GM10266 (cell line): ENCODE results near the gene SWI5.
A peak's percentile ranks its signal among the peaks of the same experiment; 100 is the strongest.

Experiments used
- DNase-seq: peaks from one replicate; pipeline ENCODE4 v3.0.0; 2012; ENCODE audit errors: extremely low spot score
- TF ChIP-seq, protein P1 (sequence below): IDR thresholded peaks from 2 replicates; pipeline ENCODE4 v1.5.1; 2012; ENCODE audit warnings: mild to moderate bottlenecking, low read depth; ENCODE audit not compliant: control insufficient read depth, insufficient read depth; ENCODE audit errors: missing control alignments

SWI5 gene

DNA sequence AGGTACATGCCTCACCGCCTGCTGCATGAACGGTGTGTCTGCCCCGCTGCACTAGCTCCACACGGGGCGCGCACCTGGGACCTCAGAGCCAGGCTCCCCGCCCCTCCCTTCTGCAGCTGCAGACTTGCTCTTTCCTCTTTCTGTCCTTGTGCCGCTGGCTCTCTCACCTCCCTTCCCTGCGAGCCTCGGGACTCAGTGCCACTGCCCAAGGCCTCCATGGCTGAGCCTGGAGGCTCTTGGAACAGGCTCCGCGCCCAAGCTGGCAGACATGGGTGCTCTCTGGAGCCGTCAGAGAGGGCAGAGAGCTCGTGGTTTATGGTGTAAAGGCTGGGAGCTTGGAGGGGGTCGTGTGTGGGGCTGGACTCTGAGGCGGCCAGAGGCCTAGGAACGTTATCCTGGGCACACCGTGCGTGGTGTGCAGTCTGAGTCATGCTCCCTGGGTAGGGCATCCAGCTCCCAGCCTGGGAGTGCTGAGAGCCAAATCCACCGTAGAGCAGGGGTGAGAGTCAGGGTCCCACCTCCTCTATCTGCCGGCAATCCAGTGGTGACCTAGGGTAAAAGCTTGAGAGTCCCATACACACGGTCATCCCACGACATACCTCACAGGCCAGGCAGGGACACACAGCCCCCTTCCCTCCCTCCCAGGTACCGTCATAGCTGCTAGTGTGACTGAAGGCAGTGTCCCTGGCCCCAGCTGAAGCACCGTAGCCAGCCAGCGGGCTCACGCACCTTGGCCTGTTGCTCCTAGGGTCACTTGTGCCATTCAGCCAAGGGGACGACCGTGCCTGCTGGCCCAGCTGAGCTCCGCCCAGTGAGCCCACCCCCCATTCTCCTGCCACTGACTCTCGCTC is 22.7 kb upstream of the SWI5 start:
- DNase-seq: no peak
- TF ChIP-seq, protein P1, sequence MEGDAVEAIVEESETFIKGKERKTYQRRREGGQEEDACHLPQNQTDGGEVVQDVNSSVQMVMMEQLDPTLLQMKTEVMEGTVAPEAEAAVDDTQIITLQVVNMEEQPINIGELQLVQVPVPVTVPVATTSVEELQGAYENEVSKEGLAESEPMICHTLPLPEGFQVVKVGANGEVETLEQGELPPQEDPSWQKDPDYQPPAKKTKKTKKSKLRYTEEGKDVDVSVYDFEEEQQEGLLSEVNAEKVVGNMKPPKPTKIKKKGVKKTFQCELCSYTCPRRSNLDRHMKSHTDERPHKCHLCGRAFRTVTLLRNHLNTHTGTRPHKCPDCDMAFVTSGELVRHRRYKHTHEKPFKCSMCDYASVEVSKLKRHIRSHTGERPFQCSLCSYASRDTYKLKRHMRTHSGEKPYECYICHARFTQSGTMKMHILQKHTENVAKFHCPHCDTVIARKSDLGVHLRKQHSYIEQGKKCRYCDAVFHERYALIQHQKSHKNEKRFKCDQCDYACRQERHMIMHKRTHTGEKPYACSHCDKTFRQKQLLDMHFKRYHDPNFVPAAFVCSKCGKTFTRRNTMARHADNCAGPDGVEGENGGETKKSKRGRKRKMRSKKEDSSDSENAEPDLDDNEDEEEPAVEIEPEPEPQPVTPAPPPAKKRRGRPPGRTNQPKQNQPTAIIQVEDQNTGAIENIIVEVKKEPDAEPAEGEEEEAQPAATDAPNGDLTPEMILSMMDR: no peak

DNA sequence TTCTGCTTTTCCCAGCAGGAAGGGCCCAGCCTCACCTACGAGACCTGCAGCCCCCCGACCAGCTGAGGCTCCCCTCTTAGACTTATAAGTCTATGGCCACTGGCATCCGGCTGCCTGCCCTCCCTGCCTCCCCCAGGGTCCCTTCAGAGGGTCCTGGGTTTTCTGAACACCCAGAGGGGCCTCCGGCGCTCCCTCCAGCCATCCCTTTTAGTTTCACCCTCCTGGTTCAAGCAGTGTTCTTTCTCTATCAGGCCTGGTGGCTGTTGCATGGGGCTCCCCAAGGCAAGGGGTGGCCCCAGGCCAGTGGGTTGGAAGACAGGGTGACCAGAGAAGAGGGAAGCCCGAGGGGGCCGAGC is 22.1 kb upstream of the SWI5 start:
- DNase-seq: no peak
- TF ChIP-seq, protein P1: no peak

DNA sequence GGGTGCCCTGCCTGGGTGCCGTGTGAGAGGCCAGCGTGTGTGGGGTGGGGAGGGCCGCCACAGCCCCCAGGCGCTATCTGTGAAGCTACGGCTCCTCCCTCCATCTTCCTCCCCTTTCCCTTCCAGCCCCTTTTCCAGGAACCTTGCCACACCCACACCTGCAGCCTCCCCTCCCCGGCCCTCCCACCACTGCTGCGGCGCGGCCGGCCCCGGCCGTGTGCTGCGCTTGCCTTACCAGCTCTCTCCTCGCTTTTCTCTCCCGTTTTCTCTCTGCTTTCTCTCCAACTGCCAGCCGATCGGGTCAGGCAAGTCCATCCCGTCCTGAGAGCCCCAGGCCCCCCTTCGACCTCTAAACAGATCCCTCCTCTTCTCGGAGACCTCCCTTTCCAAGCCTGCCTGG is 21.7 kb upstream of the SWI5 start:
- TF ChIP-seq, protein P1: no peak
- DNase-seq: no peak

DNA sequence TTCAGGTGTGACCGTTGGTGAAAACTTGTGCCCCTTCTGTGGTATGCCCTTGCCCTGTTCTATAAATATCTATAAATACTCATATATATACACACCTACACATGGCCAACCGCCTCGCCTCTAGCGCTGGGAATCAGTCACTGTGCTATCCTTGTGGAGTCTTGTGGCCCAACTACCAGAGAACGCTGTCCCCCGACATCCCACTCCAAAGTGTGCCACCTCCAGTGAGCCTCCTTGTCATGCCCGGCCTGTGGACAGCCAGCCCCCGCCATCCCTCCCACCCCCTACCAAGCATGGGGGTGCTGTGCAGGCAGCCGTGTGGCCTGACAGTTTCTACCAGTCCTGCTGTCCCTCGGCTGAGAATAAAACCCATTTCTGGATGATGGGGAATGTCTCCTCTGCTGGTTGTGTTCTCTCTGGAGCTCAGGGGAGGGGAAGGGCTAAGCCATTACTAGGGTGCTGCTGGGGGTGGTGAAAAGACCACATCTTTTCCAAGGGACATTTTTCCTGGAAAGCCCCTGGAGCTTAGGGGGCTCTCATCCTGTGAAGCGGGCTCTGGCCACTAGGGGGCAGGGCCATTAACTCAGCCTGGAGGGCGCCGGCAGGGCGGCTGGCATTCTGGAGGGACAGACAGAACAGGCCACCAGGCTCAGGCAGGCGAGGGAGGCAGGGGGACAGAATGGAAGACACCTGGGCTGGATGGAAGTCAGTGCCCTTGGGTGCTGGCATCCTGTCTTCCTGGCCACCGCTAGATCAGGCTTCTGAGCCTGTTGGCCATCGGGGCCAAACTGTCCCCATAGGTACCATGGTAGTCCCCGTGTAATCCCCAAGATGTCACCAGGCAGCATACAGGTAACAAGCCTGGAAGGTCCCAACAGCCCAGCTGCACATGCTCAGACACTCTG is 21.0 kb upstream of the SWI5 start:
- TF ChIP-seq, protein P1: peak; percentile 79
- peak; percentile 81 for DNase-seq

DNA sequence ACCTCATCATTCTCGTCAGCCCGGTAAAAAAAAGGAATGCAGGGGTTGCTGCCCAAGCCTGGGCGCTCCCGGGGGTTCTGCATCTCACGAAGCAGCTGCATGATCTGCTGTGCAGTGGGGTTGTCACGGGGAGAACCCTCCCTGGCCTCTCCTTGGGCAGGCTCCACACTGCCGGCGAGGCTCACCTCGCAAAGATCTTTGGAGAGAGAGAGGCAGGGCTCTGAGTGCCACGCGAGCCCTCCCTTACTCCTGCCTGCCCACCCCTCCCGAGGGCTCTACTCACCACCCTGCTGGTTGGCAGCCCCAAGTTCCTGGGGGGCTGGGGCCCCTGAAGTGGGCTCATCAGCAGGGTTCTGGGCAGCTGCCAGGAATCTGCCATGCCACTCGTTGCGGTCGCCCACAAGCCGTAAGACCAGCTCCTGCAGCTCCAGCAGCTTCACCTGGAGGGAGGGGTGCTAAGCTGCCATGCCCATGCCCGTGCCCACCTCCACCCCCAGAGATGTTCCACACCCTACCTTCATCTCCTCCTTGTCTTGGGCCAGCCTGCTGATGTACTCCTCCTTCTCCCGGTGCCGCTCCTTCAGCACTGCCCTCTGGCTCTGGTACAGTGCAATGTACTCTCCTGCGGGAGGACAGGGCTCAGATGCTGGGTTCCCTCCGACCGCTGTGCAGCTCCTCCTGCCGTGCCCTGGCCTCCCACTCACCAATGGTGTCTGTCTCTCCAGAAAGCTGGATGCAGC is 18.8 kb upstream of the SWI5 start:
- DNase-seq: no peak
- TF ChIP-seq, protein P1: no peak

DNA sequence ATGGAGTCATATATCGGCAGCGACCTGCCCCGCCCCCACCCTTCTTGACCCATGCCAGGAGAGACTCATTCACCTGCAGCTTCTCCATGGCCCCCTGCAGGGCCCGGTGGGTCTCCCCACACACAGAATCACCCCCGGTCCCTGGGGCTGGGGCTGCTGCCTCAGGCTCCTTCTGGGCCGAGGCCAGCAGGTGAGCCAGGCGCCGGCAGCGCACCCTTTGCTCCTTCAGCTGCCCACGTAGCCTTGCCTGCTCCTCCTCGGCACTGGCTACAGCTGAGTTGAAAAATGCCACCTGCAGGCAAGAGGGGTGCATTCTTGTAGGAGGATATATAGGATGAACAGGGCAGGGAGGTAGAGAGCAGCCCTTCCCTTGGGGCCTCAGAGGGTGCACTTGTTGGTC is 18.2 kb upstream of the SWI5 start:
- TF ChIP-seq, protein P1: no peak
- no peak for DNase-seq

DNA sequence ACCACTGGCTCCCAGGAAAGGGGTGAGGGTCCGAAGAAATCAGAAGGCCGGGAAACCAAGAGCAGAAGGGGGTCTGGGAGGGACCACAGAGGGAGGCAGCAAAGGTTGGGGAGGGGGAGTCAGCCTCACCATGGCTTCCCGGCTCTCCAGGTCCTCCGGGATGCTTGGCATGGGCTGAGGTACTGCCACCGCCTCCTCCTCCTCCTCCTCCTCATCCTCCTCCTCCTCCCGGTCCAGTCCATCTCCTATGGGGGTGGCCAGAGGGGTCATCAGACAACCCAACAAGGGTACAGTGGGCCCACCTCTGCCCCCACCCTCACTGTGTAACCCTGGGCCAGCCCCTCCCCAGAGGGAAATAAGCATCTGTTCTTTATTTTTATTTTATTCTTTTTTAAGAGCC is 17.8 kb upstream of the SWI5 start:
- no peak for DNase-seq
- TF ChIP-seq, protein P1: no peak
